Brain microvascular endothelial cell (primary cell): ENCODE measurements around the gene ACSF3.
"Not testable (repeated sequence)": the region's sequence is repeated elsewhere in the genome, so short reads cannot be mapped to it uniquely, and the experiment has no call there.

ENCODE experiments used
- DNase-seq: peaks from one replicate; pipeline ENCODE4 v3.0.0-alpha.2; 2020
- H3K27ac ChIP-seq: fragments of 250-450 bp; sonication (Bioruptor Pico); 2 replicates; pipeline ENCODE4 v1.5.1; 2020; ENCODE audit warnings: mild to moderate bottlenecking, moderate library complexity
- H3K27me3 ChIP-seq: fragments of 250-450 bp; sonication (Bioruptor Pico); replicated peaks from 2 replicates; pipeline ENCODE4 v1.5.1; 2020; ENCODE audit warnings: mild to moderate bottlenecking
- H3K36me3 ChIP-seq: fragments of 250-450 bp; sonication (Bioruptor Pico); replicated peaks from 2 replicates; pipeline ENCODE4 v1.5.1; 2020; ENCODE audit warnings: mild to moderate bottlenecking
- H3K4me3 ChIP-seq: 2 replicates; pipeline ENCODE4 v1.5.1; 2011; ENCODE audit warnings: low read depth, mild to moderate bottlenecking, control low read depth, low read length, moderate library complexity
- in situ Hi-C: cut with HindIII; loops from 2 replicates; pipeline ENCODE4 v1.10.0; 2017; ENCODE audit warnings: low sequenced_read_pairs, low pct_ligation_motif_present
- TF ChIP-seq, protein P1 (sequence below): IDR thresholded peaks from 2 replicates; pipeline ENCODE4 v1.5.1; 2011; ENCODE audit warnings: low read depth, mild to moderate bottlenecking, moderate library complexity, low read length, control low read depth, inconsistent platforms; ENCODE audit errors: missing control alignments

Gene ACSF3

GRCh38 chr16:89189358-89190025 is 95.8 kb downstream of the ACSF3 start:
- TF ChIP-seq, protein P1, sequence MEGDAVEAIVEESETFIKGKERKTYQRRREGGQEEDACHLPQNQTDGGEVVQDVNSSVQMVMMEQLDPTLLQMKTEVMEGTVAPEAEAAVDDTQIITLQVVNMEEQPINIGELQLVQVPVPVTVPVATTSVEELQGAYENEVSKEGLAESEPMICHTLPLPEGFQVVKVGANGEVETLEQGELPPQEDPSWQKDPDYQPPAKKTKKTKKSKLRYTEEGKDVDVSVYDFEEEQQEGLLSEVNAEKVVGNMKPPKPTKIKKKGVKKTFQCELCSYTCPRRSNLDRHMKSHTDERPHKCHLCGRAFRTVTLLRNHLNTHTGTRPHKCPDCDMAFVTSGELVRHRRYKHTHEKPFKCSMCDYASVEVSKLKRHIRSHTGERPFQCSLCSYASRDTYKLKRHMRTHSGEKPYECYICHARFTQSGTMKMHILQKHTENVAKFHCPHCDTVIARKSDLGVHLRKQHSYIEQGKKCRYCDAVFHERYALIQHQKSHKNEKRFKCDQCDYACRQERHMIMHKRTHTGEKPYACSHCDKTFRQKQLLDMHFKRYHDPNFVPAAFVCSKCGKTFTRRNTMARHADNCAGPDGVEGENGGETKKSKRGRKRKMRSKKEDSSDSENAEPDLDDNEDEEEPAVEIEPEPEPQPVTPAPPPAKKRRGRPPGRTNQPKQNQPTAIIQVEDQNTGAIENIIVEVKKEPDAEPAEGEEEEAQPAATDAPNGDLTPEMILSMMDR = no peak
- no peaks in the 10 kb centered on the region for H3K36me3 ChIP-seq
- no peak overlapping the region for H3K27ac ChIP-seq
- in situ Hi-C loops = no loop called here
- H3K27me3 ChIP-seq = no peaks in the 10 kb centered on the region
- no peak overlapping the region for H3K4me3 ChIP-seq
- DNase-seq = no peak

GRCh38 chr16:89190150-89190958 is 96.7 kb downstream of the ACSF3 start:
- DNase-seq = no peak
- Histone ChIP-seq H3K27me3 (no peaks in the 10 kb centered on the region), H3K4me3 (no peak overlapping the region), H3K27ac (no peak overlapping the region), H3K36me3 (no peaks in the 10 kb centered on the region)
- in situ Hi-C loops = no loop called here
- TF ChIP-seq, protein P1 = no peak

GRCh38 chr16:89191033-89191900 is 97.6 kb downstream of the ACSF3 start:
- TF ChIP-seq, protein P1 = no peak
- Histone ChIP-seq H3K36me3 (no peaks in the 10 kb centered on the region), H3K4me3 (no peak overlapping the region), H3K27ac (no peak overlapping the region), H3K27me3 (no peaks in the 10 kb centered on the region)
- DNase-seq = no peak
- in situ Hi-C loops = no loop called here

DNA sequence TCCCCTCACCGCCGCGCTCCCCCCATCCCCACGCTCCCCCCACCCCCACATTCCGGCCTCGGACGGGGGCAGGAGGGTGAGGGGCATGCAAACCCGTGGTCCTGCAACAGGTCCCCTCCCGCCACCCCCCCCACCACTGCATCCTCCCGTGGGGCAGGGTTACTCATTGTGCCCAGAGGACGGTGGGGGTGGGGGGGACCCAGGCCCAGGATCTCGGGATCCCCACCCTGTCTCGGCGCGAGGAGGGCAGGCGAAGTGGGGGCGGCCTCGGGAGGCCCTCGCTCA is 98.2 kb downstream of the ACSF3 start:
- TF ChIP-seq, protein P1 = no peak
- Histone ChIP-seq H3K4me3 (peak overlapping the region; percentile 45), H3K27me3 (no peaks in the 10 kb centered on the region), H3K27ac (no peak overlapping the region), H3K36me3 (no peaks in the 10 kb centered on the region)
- no peak for DNase-seq
- in situ Hi-C loops = no loop called here

- DNase-seq = peak; percentile 66
- H3K36me3 ChIP-seq, H3K27me3 ChIP-seq, in situ Hi-C loops, H3K27ac ChIP-seq: not testable (repeated sequence)
- H3K4me3 ChIP-seq = peak overlapping the region; percentile 45
Observed at GRCh38 chr16:89192186-89192955, 98.7 kb downstream of the ACSF3 start.
